Daoy (cell line): ENCODE measurements around the gene INTS1. TPM values are rescaled to one million over a fixed set of nuclear protein-coding genes. Genes with fewer than 3 reads are reported as not detected.

Experiments
- total RNA-seq: library from RNA; depleted of rRNA; stranded (reverse); fragments of >200 nt; shearing (Covaris generic); gene quantifications from 2 replicates; pipeline ENCODE4 v1.2.3, GENCODE V29; 2014; rRNA removed

The INTS1 gene
- total RNA-seq, 1 experiment from 2014 or later: 42.9 TPM

Other genes with a start within 250 kb of the INTS1 start
- 15.1 and 19.0 TPM in 2 replicates for gene MICALL2, start 44.9 kb downstream of the INTS1 start, total RNA-seq
- 19.8 and 25.8 TPM in 2 replicates for gene MAFK, start 26.3 kb upstream of the INTS1 start, total RNA-seq
- gene TMEM184A, start 51.8 kb upstream of the INTS1 start, total RNA-seq: 1.7 and 5.9 TPM in 2 replicates
- 107 and 130 TPM in 2 replicates for gene PSMG3, start 65.6 kb upstream of the INTS1 start, total RNA-seq
- gene ELFN1, start 165.9 kb upstream of the INTS1 start, total RNA-seq: 0.15 and 1.1 TPM in 2 replicates